ENCODE data around the gene KCNIP2.
A peak's percentile ranks its signal among the peaks of the same experiment; 100 is the strongest.

KCNIP2 gene

GRCh38 chr10:101851411-101852116, 8.0 kb upstream of the KCNIP2 start:
- no peak for DNase-seq (ENCODE audit: low spot score)

GRCh38 chr10:101850749-101851148, 7.1 kb upstream of the KCNIP2 start:
- no peak for DNase-seq (ENCODE audit: low spot score)

- no peak for DNase-seq (ENCODE audit: low spot score)
Measured at GRCh38 chr10:101848894-101849351, 5.3 kb upstream of the KCNIP2 start.

- no peak for DNase-seq (ENCODE audit: low spot score)
Measured at GRCh38 chr10:101848408-101848807, 4.8 kb upstream of the KCNIP2 start.

GRCh38 chr10:101845893-101846292, 2.3 kb upstream of the KCNIP2 start:
- no peak for DNase-seq (ENCODE audit: low spot score)

GRCh38 chr10:101841826-101842225, 1.8 kb downstream of the KCNIP2 start:
- no peak for DNase-seq (ENCODE audit: low spot score)

GRCh38 chr10:101840741-101841453, 2.7 kb downstream of the KCNIP2 start:
- peak; percentile 76 for DNase-seq (ENCODE audit: low spot score)

GRCh38 chr10:101840102-101840684, 3.4 kb downstream of the KCNIP2 start:
- no peak for DNase-seq (ENCODE audit: low spot score)

- DNase-seq (ENCODE audit: low spot score), result no peak
Measured at GRCh38 chr10:101839416-101840063, 4.1 kb downstream of the KCNIP2 start.

- DNase-seq (ENCODE audit: low spot score), result no peak
Measured at GRCh38 chr10:101839002-101839401, 4.6 kb downstream of the KCNIP2 start.

GRCh38 chr10:101838416-101838970, 5.1 kb downstream of the KCNIP2 start:
- no peak for DNase-seq (ENCODE audit: low spot score)

- DNase-seq (ENCODE audit: low spot score), result no peak
Measured at GRCh38 chr10:101837748-101838147, 5.9 kb downstream of the KCNIP2 start.

- no peak for DNase-seq (ENCODE audit: low spot score)
Measured at GRCh38 chr10:101835362-101835761, 8.2 kb downstream of the KCNIP2 start.

GRCh38 chr10:101834341-101834740, 9.3 kb downstream of the KCNIP2 start:
- no peak for DNase-seq (ENCODE audit: low spot score)

- no peak for DNase-seq (ENCODE audit: low spot score)
Measured at GRCh38 chr10:101833466-101833865, 10.1 kb downstream of the KCNIP2 start.

- no peak for DNase-seq (ENCODE audit: low spot score)
Measured at GRCh38 chr10:101832325-101832771, 11.3 kb downstream of the KCNIP2 start.

GRCh38 chr10:101831169-101831811, 12.3 kb downstream of the KCNIP2 start:
- no peak for DNase-seq (ENCODE audit: low spot score)

- DNase-seq (ENCODE audit: low spot score), result no peak
Measured at GRCh38 chr10:101830322-101831168, 13.1 kb downstream of the KCNIP2 start.

GRCh38 chr10:101829561-101830315, 13.9 kb downstream of the KCNIP2 start:
- no peak for DNase-seq (ENCODE audit: low spot score)
